Skeletal muscle satellite cell (primary cell): ENCODE results near the gene DCLK1.
A peak's percentile ranks its signal among the peaks of the same experiment; 100 is the strongest.

Source experiments
- H3K27me3 ChIP-seq: 2 replicates; pipeline ENCODE4 v1.7.0; 2013; ENCODE audit warnings: low read length; ENCODE audit not compliant: control insufficient read depth, insufficient read depth
- H3K36me3 ChIP-seq: 2 replicates; pipeline ENCODE4 v1.7.0; 2013; ENCODE audit warnings: mild to moderate bottlenecking, control low read depth, low read length; ENCODE audit not compliant: insufficient read depth
- H3K4me1 ChIP-seq: 2 replicates; pipeline ENCODE4 v1.7.0; 2013; ENCODE audit warnings: low read length; ENCODE audit not compliant: control insufficient read depth, insufficient read depth
- H3K4me2 ChIP-seq: 2 replicates; pipeline ENCODE4 v1.7.0; 2013; ENCODE audit warnings: mild to moderate bottlenecking, low read length
- H3K4me3 ChIP-seq: 2 replicates; pipeline ENCODE4 v1.7.0; 2013; ENCODE audit warnings: low read length
- H3K9ac ChIP-seq: 2 replicates; pipeline ENCODE4 v1.7.0; 2013; ENCODE audit warnings: mild to moderate bottlenecking, low read depth, low read length, moderate library complexity
- H3K9me3 ChIP-seq: replicated peaks from 2 replicates; pipeline ENCODE4 v1.7.0; 2013; ENCODE audit warnings: mild to moderate bottlenecking, control low read depth, low read length

DCLK1 gene

DNA sequence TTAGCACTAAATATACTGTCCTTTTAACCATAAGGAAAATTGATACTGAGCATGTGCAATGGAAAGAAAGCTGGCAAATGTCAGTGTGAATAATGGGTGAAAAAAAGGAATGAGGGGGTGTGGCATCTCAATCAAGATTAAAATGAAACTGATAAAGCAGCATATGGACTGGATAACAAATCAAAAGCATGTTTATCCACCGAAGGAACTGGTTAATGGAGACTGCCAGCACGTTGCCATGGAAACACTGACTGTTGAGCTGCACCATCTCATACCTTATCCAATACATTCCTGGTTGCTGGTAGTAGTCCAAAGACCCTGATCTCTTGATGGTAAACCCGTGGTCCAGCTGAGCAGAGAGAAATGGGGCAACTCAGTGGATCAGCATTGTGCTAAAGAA, 343.2 kb downstream of the DCLK1 start:
- Histone ChIP-seq H3K9ac (no peak overlapping the region), H3K4me2 (no peak overlapping the region), H3K27me3 (no peaks in the 10 kb centered on the region), H3K4me1 (peaks cover 21% of the 10 kb centered on the region), H3K4me3 (no peak overlapping the region), H3K9me3 (no peaks in the 10 kb centered on the region), H3K36me3 (no peaks in the 10 kb centered on the region)

DNA sequence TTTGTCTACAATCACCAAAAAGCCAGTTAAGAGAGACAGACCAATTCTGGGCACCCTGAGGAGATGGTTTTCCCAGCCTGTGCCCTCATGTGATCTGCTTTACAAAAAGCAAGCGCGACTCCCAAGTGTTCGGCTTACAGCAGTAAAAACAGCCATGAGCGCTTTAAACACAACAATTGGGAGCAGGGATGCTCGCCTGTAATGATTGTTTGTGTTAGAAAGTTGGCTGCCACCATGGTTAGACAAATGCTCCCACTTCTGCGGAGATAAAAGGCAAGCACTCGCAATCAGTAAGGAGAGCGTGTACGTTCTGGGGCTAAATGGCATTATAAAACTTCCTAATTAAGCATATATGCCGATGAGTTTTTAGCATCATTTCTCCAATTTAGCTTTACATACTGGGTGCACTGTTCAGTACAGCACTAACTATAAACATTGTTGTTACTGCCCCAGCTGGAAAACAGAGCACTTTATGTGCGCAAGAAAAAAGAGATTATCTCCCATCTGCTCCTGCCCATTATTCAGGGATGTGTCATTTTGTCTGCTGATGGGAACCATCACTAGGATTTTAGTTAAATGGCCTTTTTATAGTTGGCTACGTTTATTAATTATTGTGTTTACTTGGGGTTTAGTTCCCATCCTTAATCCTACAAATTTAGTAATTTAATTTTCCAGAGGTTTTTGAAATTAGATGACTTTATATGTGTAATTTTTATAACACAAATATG, 345.4 kb downstream of the DCLK1 start:
- Histone ChIP-seq H3K4me3 (no peak overlapping the region), H3K27me3 (no peaks in the 10 kb centered on the region), H3K36me3 (no peaks in the 10 kb centered on the region), H3K4me1 (peaks cover 21% of the 10 kb centered on the region), H3K9me3 (no peaks in the 10 kb centered on the region), H3K4me2 (peak overlapping the region; percentile 35), H3K9ac (no peak overlapping the region)

DNA sequence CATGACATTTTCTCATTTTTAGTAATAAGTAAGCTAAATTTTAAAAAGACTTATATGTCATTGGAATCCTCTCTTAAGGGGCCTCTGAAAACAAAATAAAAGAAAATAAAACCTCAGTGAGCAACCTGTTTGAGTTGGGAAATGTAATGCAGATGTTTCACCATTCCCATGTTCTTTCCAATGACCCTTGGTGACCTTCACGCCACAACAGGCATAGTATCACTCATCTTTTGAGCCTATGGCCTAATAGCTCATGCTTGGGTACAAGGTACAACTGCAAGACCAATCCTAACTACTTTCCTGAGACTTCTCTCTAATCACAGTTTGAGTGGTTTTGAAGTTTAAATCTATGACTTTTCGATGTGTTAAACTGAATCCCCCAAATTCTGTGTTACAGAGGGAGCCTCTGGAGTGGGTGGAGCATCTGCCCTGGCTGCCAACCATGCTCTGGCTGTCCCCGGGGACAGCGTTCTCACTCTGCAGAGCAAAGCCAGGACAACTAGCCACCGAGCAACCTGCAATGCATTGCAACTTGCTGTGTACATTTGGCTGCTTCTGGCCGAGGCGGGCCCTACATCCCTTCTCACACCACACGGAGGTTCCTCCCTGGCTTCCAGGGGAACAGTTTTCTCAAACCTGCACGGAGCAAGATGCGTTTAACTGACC, 346.8 kb downstream of the DCLK1 start:
- Histone ChIP-seq H3K9me3 (no peaks in the 10 kb centered on the region), H3K27me3 (no peaks in the 10 kb centered on the region), H3K36me3 (no peaks in the 10 kb centered on the region), H3K4me2 (no peak overlapping the region), H3K4me1 (peaks cover 23% of the 10 kb centered on the region), H3K9ac (no peak overlapping the region), H3K4me3 (no peak overlapping the region)

DNA sequence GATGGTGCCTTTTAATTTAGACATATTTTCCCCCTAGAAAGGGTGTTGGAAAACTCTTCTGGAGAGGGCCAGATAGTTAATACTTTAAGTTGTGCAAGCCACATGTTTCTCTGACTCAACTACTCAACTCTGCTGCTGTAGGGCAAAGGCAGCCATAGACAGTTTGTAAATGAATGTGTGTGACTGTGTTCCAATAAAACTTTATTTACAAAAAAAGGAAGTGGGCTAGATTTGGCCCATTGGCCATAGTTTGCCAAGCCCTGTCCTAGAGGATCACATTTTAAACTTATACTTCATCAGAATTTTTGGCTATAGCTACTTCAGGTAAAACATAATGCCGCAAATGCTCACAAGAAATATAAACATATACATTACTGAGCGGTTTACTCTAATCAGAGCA, 348.4 kb downstream of the DCLK1 start:
- Histone ChIP-seq H3K36me3 (no peaks in the 10 kb centered on the region), H3K9ac (no peak overlapping the region), H3K9me3 (no peaks in the 10 kb centered on the region), H3K4me1 (peaks cover 23% of the 10 kb centered on the region), H3K27me3 (no peaks in the 10 kb centered on the region), H3K4me2 (no peak overlapping the region), H3K4me3 (no peak overlapping the region)

DNA sequence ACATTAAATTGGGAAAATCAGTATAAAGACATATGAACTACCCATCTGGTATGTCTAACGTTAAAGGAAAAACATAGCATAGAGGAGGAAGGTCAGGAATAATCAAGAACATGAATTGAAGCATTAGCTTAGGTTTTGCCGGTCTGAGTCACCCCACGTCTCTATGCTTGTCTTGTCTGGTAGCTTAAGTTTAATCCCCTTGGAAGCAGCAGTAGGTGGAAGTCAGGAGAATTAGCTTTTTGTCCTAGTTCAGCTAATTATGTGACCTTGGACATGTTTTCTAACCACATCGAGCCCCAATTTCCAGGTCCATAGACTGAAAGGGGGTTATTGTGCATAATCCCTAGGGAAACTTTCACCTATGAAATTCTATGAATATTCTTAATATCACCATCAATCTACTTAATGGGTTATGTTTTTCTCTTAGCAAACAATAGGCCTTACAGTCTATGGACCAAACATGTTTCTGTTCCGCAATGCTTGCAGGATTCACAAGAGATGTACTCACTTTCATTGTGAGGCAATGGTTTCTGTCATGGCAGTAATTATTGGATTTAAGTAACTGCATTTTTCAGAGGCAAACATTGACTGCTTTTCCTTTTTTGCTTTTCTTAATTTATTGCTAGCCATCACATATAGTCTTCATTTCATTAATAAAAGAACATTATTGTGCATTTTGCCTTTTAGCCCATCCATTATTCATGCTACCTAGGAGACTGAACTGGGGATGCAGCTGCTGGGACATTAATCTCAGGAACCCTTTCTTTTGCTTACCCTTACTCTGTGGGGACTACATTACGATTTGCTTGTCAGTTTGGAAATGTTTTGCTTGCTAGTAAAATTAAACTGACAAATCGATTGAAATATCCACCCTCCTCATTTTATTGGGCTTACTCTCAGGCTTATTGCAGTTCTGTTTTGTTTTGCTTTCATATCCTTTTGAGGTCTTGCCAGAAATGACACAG, 349.9 kb downstream of the DCLK1 start:
- H3K9me3 ChIP-seq, result no peaks in the 10 kb centered on the region
- no peak overlapping the region for H3K4me2 ChIP-seq
- peaks cover 24% of the 10 kb centered on the region for H3K4me1 ChIP-seq
- no peaks in the 10 kb centered on the region for H3K27me3 ChIP-seq
- no peak overlapping the region for H3K4me3 ChIP-seq
- H3K36me3 ChIP-seq, result no peaks in the 10 kb centered on the region
- no peak overlapping the region for H3K9ac ChIP-seq

DNA sequence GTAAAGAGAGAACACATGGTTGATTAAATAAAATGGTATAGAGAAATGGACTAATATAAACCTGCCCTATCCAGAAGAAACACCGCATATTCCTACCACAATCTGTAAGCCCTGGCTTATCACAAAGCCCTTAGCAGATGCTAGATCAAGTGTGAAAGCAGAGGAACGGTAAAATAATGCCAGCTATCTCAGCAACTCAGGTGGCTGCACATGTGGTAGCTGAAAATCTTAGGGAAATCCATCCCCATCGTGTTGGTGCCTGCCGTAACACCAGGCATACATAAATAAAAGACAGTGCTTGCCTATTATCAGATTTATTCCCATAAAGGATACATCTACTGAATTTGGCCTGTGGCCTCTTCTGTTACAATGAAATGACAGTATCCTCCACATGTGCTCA, 350.6 kb downstream of the DCLK1 start:
- Histone ChIP-seq H3K4me2 (no peak overlapping the region), H3K9ac (no peak overlapping the region), H3K9me3 (no peaks in the 10 kb centered on the region), H3K4me3 (no peak overlapping the region), H3K36me3 (no peaks in the 10 kb centered on the region), H3K4me1 (peaks cover 26% of the 10 kb centered on the region), H3K27me3 (no peaks in the 10 kb centered on the region)

DNA sequence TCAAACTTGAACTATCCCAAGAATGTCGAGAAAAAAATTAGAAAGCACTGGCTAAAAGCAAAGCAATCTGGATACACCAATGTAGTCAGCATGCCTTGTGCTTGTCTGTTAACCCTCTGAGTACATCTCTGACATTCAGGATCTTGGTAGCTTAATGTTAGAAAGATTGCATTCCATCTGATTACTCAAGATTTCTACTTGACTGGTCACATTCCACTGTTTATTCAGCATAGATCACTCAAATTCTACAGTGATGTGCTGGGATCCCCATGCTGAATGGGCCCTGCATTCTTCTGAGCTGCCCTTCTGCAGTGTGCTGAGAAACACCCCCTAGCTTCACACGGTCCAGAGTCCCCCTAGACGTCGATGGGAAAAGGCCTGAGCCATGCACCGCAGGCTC, 359.3 kb downstream of the DCLK1 start:
- Histone ChIP-seq H3K9ac (peak overlapping the region; percentile 57), H3K4me1 (peaks cover 62% of the 10 kb centered on the region), H3K27me3 (no peaks in the 10 kb centered on the region), H3K9me3 (no peaks in the 10 kb centered on the region), H3K36me3 (no peaks in the 10 kb centered on the region), H3K4me2 (peak overlapping the region; percentile 38), H3K4me3 (no peak overlapping the region)

DNA sequence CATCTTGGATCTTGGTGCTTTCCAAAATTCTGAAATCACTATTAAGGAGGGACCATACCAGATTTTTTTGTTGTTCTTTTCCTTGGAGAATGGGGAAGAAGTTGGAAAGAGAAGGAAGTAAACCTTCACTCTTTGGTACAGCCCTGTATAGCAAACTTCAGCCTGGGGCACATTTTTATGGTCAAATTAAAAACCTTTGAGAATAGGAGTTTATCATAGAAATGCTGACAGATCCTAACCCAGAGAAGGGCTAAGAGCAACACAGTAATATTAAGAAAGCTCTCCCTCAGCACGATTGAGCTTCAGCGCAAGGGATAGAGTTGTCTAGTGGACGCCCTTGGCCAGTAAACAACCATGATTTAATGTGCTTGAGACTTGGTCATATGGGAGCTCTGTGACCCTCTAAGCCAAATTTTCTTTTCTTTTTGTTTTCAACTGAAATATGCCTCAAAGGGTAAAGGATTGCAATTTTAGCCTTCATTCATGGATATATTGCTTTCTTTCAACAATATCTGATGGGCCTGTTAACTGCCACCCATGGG, 360.4 kb downstream of the DCLK1 start:
- no peaks in the 10 kb centered on the region for H3K9me3 ChIP-seq
- no peak overlapping the region for H3K4me2 ChIP-seq
- peak overlapping the region; percentile 57 for H3K9ac ChIP-seq
- no peaks in the 10 kb centered on the region for H3K27me3 ChIP-seq
- H3K4me1 ChIP-seq, result peaks cover 56% of the 10 kb centered on the region
- no peak overlapping the region for H3K4me3 ChIP-seq
- no peaks in the 10 kb centered on the region for H3K36me3 ChIP-seq

DNA sequence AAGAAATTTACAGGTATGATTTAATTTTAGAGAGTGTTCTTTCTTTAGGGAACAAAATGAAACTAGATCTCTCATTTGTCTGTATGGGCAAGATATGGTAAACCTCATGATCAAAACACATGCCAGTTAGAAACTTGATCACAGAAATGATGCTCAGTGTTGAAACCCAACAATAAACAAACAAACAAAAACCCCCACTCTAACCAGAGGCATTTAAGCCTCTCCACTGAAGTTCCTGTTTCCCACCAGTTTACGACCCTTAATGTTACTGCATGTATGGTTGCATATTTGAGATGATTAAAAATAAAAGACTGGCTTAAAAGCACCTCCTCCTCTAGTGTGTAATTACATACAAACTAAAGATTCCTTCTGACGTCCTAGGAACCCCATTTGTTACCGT, 361.4 kb downstream of the DCLK1 start:
- H3K36me3 ChIP-seq, result no peaks in the 10 kb centered on the region
- H3K9me3 ChIP-seq, result no peaks in the 10 kb centered on the region
- peak overlapping the region; percentile 34 for H3K4me2 ChIP-seq
- H3K4me3 ChIP-seq, result no peak overlapping the region
- peak overlapping the region; percentile 67 for H3K9ac ChIP-seq
- H3K4me1 ChIP-seq, result peaks cover 66% of the 10 kb centered on the region
- no peaks in the 10 kb centered on the region for H3K27me3 ChIP-seq

DNA sequence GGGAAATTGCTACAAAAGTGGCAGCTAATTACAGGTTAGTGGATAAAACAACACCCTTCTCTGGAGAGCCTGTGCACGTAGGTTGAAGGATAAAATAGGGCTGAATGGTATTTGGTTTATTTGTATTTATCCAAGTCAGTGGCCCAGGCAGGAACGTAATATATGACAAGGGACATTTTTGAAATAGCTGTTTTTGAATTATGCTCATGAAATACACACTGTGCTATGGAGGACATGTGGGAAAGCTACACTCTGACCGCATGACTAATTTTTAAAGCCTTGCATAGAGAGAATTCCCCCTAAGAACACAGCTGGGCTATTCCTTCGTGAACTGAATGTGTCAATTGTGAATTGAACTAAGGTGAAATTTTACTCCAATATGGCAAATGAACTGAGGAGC, 362.6 kb downstream of the DCLK1 start:
- Histone ChIP-seq H3K27me3 (no peaks in the 10 kb centered on the region), H3K36me3 (no peaks in the 10 kb centered on the region), H3K4me2 (peak overlapping the region; percentile 43), H3K9ac (peak overlapping the region; percentile 67), H3K4me1 (peaks cover 79% of the 10 kb centered on the region), H3K4me3 (no peak overlapping the region), H3K9me3 (no peaks in the 10 kb centered on the region)

DNA sequence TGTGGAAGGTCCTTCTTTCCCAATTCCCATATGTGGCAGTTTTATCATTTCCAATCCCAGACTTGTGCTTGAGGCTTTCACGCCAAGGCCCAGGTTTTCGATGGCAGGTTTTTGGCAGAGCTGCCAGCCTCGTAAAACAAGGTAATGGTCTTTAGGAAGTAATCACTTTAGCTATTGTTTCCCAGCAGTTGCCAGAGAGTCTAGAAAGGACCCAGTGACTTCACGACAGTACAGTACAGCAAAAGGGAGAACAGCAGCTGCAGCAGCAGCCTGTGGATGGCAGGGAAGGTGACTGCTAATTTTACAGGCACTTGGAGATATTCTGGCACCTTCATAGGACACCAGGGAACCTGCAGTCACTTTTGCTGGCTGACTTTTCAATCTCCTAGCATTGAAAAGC, 363.1 kb downstream of the DCLK1 start:
- peak overlapping the region; percentile 60 for H3K9ac ChIP-seq
- H3K4me1 ChIP-seq, result peaks cover 75% of the 10 kb centered on the region
- H3K36me3 ChIP-seq, result no peaks in the 10 kb centered on the region
- H3K4me3 ChIP-seq, result no peak overlapping the region
- H3K4me2 ChIP-seq, result peak overlapping the region; percentile 43
- H3K27me3 ChIP-seq, result no peaks in the 10 kb centered on the region
- H3K9me3 ChIP-seq, result no peaks in the 10 kb centered on the region
